OCI-LY7 (cell line): ENCODE data around the gene RETREG1. TPM values are rescaled to one million over a fixed set of nuclear protein-coding genes. Genes with fewer than 3 reads are reported as not detected.

Experiments
- BruUV-seq: library from RNA; stranded (reverse); fragments of 400-500 nt; replicated peaks from 2 replicates; lab custom pipeline; 2021; lab: Mats Ljungman, UMichigan
- CTCF ChIA-PET: fragments of 300-600 bp; sonication (Branson Sonifier 250); formaldehyde crosslinking; loops from one replicate; lab custom pipeline; 2022; ENCODE audit warnings: antibody characterized with exemption; ENCODE audit not compliant: unreplicated experiment; lab: Charles Lee
- POLR2A ChIA-PET: fragments of 300-600 bp; sonication (Branson Sonifier 250); formaldehyde crosslinking; loops from one replicate; lab custom pipeline; 2022; ENCODE audit warnings: antibody characterized with exemption; lab: Charles Lee
- DNase-seq: peaks from one replicate; pipeline ENCODE4 v3.0.0-alpha.2; 2015; ENCODE audit warnings: low spot score
- H2AFZ ChIP-seq: fragments of 200-600 bp; sonication (generic), shearing (Covaris generic); 2 replicates; pipeline ENCODE4 v1.6.1; 2014; ENCODE audit warnings: mild to moderate bottlenecking, antibody characterized with exemption, low read length, moderate library complexity
- H3K27ac ChIP-seq: fragments of 200-600 bp; sonication (generic); 2 replicates; pipeline ENCODE4 v1.5.1; 2014; ENCODE audit warnings: mixed run types, low read depth, mild to moderate bottlenecking, moderate library complexity, low read length, inconsistent platforms; ENCODE audit not compliant: poor library complexity, severe bottlenecking
- H3K36me3 ChIP-seq: fragments of 200-600 bp; sonication (generic); 2 replicates; pipeline ENCODE4 v1.6.1; 2014; ENCODE audit warnings: mild to moderate bottlenecking, antibody characterized with exemption, low read length, moderate library complexity, mixed read lengths; ENCODE audit not compliant: insufficient read depth
- H3K4me1 ChIP-seq: fragments of 200-600 bp; sonication (generic); 2 replicates; pipeline ENCODE4 v1.5.1; 2014; ENCODE audit warnings: mild to moderate bottlenecking, low read length; ENCODE audit not compliant: insufficient read depth, poor library complexity, severe bottlenecking
- H3K4me2 ChIP-seq: fragments of 200-600 bp; sonication (generic); 2 replicates; pipeline ENCODE4 v1.6.1; 2014; ENCODE audit warnings: mild to moderate bottlenecking, low read length
- H3K4me3 ChIP-seq: fragments of 200-600 bp; sonication (generic); 2 replicates; pipeline ENCODE4 v1.5.1; 2014; ENCODE audit warnings: mild to moderate bottlenecking, low read depth, low read length; ENCODE audit not compliant: poor library complexity, severe bottlenecking
- H3K79me2 ChIP-seq: fragments of 200-600 bp; sonication (generic); 2 replicates; pipeline ENCODE4 v1.6.1; 2016; ENCODE audit warnings: low read depth, mild to moderate bottlenecking, low read length, moderate library complexity, mixed read lengths; ENCODE audit not compliant: insufficient read depth
- H3K9me2 ChIP-seq: fragments of 200-600 bp; sonication (generic); 2 replicates; pipeline ENCODE4 v1.6.1; 2016; ENCODE audit warnings: mild to moderate bottlenecking, low read length, mixed read lengths; ENCODE audit not compliant: insufficient read depth
- H3K9me3 ChIP-seq: fragments of 200-600 bp; sonication (generic); 2 replicates; pipeline ENCODE4 v1.6.1; 2014; ENCODE audit warnings: mild to moderate bottlenecking, mixed run types, low read length, mixed read lengths
- H4K20me1 ChIP-seq: fragments of 200-600 bp; sonication (generic); 2 replicates; pipeline ENCODE4 v1.6.1; 2014; ENCODE audit warnings: mild to moderate bottlenecking, antibody characterized with exemption, low read length, moderate library complexity, mixed read lengths; ENCODE audit not compliant: insufficient read depth
- EZH2phosphoT487 ChIP-seq: fragments of 200-600 bp; sonication (generic); IDR thresholded peaks from 2 replicates; pipeline ENCODE4 v1.6.1; 2018; ENCODE audit warnings: low read depth, borderline replicate concordance, mild to moderate bottlenecking, mixed run types, antibody characterized with exemption, low read length, moderate library complexity, mixed read lengths
- intact Hi-C: fragments of 100-400 bp; cut with micrococcal nuclease; formaldehyde crosslinking; loops from one replicate; pipeline ENCODE4 v1.10.0; 2022; ENCODE audit not compliant: unreplicated experiment
- total RNA-seq, 2 experiments: library from RNA; depleted of rRNA in 1 of 2; stranded (reverse); fragments of >200 nt in 1 of 2; shearing (Covaris generic) in 1 of 2; gene quantifications; 2 replicates each; pipeline ENCODE4 v1.2.3, GENCODE V29; 2014 to 2022
- TF ChIP-seq, protein P1 (sequence below): fragments of 200-600 bp; sonication (generic); conservative IDR thresholded peaks from 2 replicates; pipeline ENCODE4 v1.5.1; 2014; ENCODE audit warnings: mild to moderate bottlenecking, antibody characterized with exemption, low read length, moderate library complexity, mixed read lengths

RETREG1 gene
- total RNA-seq, 2 experiments from 2014 or later, result 2.4 to 2.6 TPM

DNA sequence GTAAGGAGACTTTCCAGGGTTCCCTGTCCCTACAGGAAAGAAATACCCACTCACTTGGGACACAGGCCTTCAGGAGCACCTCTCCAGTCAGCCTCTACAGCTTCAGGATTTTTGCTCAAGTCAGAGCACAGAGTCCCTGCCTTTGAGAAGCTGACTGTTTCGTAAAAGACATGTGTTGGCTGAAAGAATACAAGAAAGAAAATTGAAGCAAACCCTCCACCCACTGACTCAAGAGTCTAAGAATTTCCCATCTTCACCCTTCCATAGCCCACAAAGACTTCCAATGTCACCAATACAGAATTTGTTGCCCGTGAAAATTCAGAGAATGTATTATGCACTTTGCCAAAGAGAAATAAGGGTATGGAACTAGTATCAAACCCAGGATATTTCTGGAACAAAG, 98.2 kb downstream of the RETREG1 start:
- intact Hi-C loops, result no loop called here
- H3K4me1 ChIP-seq, result no peaks in the 10 kb centered on the region
- H3K9me2 ChIP-seq, result no peaks in the 10 kb centered on the region
- BruUV-seq, result no TSS peak
- H2AFZ ChIP-seq, result no peak overlapping the region
- H3K27ac ChIP-seq, result no peak overlapping the region
- no peak overlapping the region for H3K4me3 ChIP-seq
- H4K20me1 ChIP-seq, result no peaks in the 10 kb centered on the region
- no peaks in the 10 kb centered on the region for H3K79me2 ChIP-seq
- H3K36me3 ChIP-seq, result no peaks in the 10 kb centered on the region
- ChIA-PET CTCF (no interaction called here), POLR2A (no interaction called here)
- H3K4me2 ChIP-seq, result no peak overlapping the region
- TF ChIP-seq EZH2phosphoT487, result no peak
- TF ChIP-seq, protein P1, sequence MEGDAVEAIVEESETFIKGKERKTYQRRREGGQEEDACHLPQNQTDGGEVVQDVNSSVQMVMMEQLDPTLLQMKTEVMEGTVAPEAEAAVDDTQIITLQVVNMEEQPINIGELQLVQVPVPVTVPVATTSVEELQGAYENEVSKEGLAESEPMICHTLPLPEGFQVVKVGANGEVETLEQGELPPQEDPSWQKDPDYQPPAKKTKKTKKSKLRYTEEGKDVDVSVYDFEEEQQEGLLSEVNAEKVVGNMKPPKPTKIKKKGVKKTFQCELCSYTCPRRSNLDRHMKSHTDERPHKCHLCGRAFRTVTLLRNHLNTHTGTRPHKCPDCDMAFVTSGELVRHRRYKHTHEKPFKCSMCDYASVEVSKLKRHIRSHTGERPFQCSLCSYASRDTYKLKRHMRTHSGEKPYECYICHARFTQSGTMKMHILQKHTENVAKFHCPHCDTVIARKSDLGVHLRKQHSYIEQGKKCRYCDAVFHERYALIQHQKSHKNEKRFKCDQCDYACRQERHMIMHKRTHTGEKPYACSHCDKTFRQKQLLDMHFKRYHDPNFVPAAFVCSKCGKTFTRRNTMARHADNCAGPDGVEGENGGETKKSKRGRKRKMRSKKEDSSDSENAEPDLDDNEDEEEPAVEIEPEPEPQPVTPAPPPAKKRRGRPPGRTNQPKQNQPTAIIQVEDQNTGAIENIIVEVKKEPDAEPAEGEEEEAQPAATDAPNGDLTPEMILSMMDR, result no peak
- H3K9me3 ChIP-seq, result no peaks in the 10 kb centered on the region
- no peak for DNase-seq

DNA sequence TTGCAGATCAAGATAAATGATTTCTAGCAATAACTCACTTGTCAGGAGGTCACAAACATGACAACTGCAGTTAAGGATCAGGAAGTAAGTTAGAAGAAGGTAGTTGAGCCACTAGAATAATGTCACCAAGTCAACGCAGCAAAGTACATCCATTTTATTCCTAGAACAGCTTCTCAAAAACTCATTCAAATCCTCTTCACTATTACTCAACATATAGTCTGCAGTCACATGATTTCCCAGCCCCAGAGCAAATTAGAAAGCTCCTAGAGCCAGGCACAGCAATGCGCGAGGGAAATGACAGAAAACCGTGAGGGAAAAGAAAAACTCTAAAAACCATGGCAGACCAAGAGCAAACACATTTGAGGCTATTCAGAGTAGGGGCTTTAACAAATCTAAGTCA, 101.3 kb downstream of the RETREG1 start:
- POLR2A ChIA-PET, result no interaction called here
- no peak overlapping the region for H3K27ac ChIP-seq
- CTCF ChIA-PET, result no interaction called here
- H3K4me1 ChIP-seq, result no peaks in the 10 kb centered on the region
- H3K4me3 ChIP-seq, result no peak overlapping the region
- no peak for DNase-seq
- no peaks in the 10 kb centered on the region for H3K9me3 ChIP-seq
- no peak overlapping the region for H3K4me2 ChIP-seq
- TF ChIP-seq, protein P1, result no peak
- no peak for TF ChIP-seq EZH2phosphoT487
- H2AFZ ChIP-seq, result no peak overlapping the region
- no peaks in the 10 kb centered on the region for H3K36me3 ChIP-seq
- no peaks in the 10 kb centered on the region for H3K9me2 ChIP-seq
- intact Hi-C loops, result no loop called here
- no peaks in the 10 kb centered on the region for H4K20me1 ChIP-seq
- no TSS peak for BruUV-seq
- H3K79me2 ChIP-seq, result no peaks in the 10 kb centered on the region

DNA sequence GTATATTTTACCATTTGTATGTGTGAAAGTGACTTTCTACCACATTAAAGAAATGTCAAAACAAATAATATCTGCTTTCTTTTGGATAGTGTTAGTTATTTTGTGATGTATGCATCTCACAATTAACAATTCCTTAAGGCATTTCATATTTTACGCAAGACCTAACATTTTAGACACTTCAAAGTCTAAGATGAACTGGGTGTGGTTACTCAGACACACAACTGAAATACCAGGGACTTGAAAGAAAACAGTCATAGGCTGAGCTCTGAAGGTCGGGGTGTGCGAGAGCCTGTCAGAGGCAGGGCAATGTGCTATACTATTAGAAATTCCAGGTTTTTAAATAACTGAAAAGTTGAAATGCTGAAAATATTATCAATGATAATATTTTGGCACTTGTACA, 106.7 kb downstream of the RETREG1 start:
- intact Hi-C loops, result no loop called here
- BruUV-seq, result no TSS peak
- CTCF ChIA-PET, result no interaction called here

More for the DNA sequence above, 106.7 kb downstream of the RETREG1 start:
- no peaks in the 10 kb centered on the region for H3K4me1 ChIP-seq
- no peak for TF ChIP-seq EZH2phosphoT487
- TF ChIP-seq, protein P1, result no peak
- no peaks in the 10 kb centered on the region for H3K9me3 ChIP-seq
- H3K36me3 ChIP-seq, result no peaks in the 10 kb centered on the region
- no peak overlapping the region for H2AFZ ChIP-seq
- DNase-seq, result no peak
- H3K9me2 ChIP-seq, result no peaks in the 10 kb centered on the region
- no peaks in the 10 kb centered on the region for H4K20me1 ChIP-seq
- no peak overlapping the region for H3K4me2 ChIP-seq
- H3K27ac ChIP-seq, result no peak overlapping the region
- POLR2A ChIA-PET, result interaction anchor here (0.7 kb wide), 1 partner anchor 64 kb away, joined by 4 read pairs; no protein-coding TSS in a partner anchor
- no peaks in the 10 kb centered on the region for H3K79me2 ChIP-seq
- no peak overlapping the region for H3K4me3 ChIP-seq
